ENCODE measurements around the gene PCID2. TPM values are rescaled to one million over a fixed set of nuclear protein-coding genes. Genes with fewer than 3 reads are reported as not detected.

The PCID2 gene
- total and polyA plus RNA-seq, 2 donors (not counting 1 experiment from before 2014, with no cell fraction given) = 52.2 to 61.1 TPM

DNA sequence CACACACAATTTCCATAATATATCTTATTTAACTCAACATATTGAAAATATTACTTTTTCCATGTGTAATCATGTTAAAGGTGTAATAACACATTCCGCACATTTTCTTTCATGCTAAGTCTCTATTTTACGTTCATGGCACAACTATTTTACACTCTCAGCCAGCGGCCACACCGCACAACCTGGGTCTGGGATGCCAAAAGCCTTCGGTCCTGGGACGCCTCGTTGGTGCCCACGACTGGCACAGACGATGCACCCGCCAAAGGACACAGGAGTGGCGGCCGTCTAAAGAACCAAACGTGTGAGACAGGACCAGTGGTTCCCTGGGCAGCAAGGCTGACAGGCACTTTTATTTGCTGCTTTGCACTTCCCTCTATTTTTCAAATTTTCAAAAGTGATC, 60.1 kb downstream of the PCID2 start:
- H3K27me3 Mint-ChIP-seq = peaks cover 19% of the 10 kb centered on the region
- H3K9me3 Mint-ChIP-seq (ENCODE audit: insufficient read depth) = no peaks in the 10 kb centered on the region
- H3K4me1 ChIP-seq (ENCODE audit: control insufficient read depth in 2 of 2, insufficient read depth in 2 of 2, low read length in 2 of 2) = peaks cover 17 to 20% of the 10 kb centered on the region in 2 donors
- H3K9ac ChIP-seq (ENCODE audit: low read length) = no peak overlapping the region
- ATAC-seq (ENCODE audit: low read depth) (no peak), DNase-seq (no peak)
- H3K36me3 ChIP-seq (replicated peaks in 1 of 2; ENCODE audit: control extremely low read depth in 1 of 2, control insufficient read depth in 1 of 2, extremely low read depth in 1 of 2, insufficient read depth in 2 of 2, low read length in 1 of 2) = no peaks in the 10 kb centered on the region
- no peak overlapping the region for H3K4me3 Mint-ChIP-seq
- H2AFZ ChIP-seq (ENCODE audit: insufficient read depth, low read depth, low read length, poor library complexity, severe bottlenecking) = no peak overlapping the region
- H3K27ac ChIP-seq (ENCODE audit: low read length in 2 of 2) = no peak overlapping the region
- no peak overlapping the region for H3K4me3 ChIP-seq (ENCODE audit: control extremely low read depth in 1 of 5, extremely low read depth in 1 of 5, insufficient read depth in 1 of 5, low read depth in 2 of 5, low read length in 4 of 5)
- H3K79me2 ChIP-seq (ENCODE audit: control insufficient read depth, insufficient read depth, low read length) = no peaks in the 10 kb centered on the region
- intact Hi-C loops (cut with micrococcal nuclease) = no loop called here
- POLR2A ChIA-PET = no interaction called here
- TF ChIP-seq, protein P1, sequence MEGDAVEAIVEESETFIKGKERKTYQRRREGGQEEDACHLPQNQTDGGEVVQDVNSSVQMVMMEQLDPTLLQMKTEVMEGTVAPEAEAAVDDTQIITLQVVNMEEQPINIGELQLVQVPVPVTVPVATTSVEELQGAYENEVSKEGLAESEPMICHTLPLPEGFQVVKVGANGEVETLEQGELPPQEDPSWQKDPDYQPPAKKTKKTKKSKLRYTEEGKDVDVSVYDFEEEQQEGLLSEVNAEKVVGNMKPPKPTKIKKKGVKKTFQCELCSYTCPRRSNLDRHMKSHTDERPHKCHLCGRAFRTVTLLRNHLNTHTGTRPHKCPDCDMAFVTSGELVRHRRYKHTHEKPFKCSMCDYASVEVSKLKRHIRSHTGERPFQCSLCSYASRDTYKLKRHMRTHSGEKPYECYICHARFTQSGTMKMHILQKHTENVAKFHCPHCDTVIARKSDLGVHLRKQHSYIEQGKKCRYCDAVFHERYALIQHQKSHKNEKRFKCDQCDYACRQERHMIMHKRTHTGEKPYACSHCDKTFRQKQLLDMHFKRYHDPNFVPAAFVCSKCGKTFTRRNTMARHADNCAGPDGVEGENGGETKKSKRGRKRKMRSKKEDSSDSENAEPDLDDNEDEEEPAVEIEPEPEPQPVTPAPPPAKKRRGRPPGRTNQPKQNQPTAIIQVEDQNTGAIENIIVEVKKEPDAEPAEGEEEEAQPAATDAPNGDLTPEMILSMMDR (IDR thresholded peaks at IDR 0.05) = no peak
- TF ChIP-seq EZH2 (IDR thresholded peaks at IDR 0.05; ENCODE audit: borderline replicate concordance, insufficient read depth, low read depth, low read length, poor library complexity, severe bottlenecking) = no peak
- peaks cover 0 to 14% (median 0%) of the 10 kb centered on the region in 3 donors for H3K9me3 ChIP-seq (ENCODE audit: control extremely low read depth in 1 of 3, control insufficient read depth in 2 of 3, insufficient read depth in 1 of 3, low read length in 2 of 3)
- H3K4me1 Mint-ChIP-seq = peaks cover 12% of the 10 kb centered on the region
- peaks cover 0 to 38% (median 11%) of the 10 kb centered on the region in 4 experiments for H3K27me3 ChIP-seq (replicated peaks in 1 of 4; ENCODE audit: control extremely low read depth in 1 of 4, control insufficient read depth in 3 of 4, insufficient read depth in 4 of 4, low read length in 3 of 4)
- H3K4me2 ChIP-seq (replicated peaks; ENCODE audit: low read depth, low read length, poor library complexity, severe bottlenecking) = no peak overlapping the region
- CTCF ChIA-PET = no interaction called here
- H3K27ac Mint-ChIP-seq = no peak overlapping the region
- 98% methylated on average over 12 of the region's 13 CpGs for WGBS (ENCODE audit: insufficient coverage)
- H4K20me1 ChIP-seq (ENCODE audit: control insufficient read depth, insufficient read depth, low read length, poor library complexity, severe bottlenecking) = no peaks in the 10 kb centered on the region

DNA sequence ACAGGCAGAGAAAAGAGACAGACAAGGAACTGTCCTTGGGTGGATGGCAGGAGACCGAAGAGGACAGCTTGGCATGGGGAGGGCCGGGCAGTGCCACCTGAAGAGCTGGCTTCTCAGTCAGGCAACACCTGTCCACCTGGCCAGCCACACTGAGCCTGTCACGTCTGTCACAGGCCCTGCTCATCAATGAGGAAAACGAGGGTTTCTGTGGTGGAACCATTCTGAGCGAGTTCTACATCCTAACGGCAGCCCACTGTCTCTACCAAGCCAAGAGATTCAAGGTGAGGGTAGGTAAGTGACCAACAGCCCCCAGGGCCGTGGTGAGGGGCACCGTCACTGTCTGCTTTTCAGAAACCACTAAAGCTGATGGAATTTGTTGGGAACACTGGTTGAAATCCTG, 61.3 kb downstream of the PCID2 start:
- intact Hi-C loops (cut with micrococcal nuclease) = no loop called here
- Histone ChIP-seq H3K36me3 (replicated peaks in 1 of 2; ENCODE audit: control extremely low read depth in 1 of 2, control insufficient read depth in 1 of 2, extremely low read depth in 1 of 2, insufficient read depth in 2 of 2, low read length in 1 of 2) (no peaks in the 10 kb centered on the region), H3K4me2 (replicated peaks; ENCODE audit: low read depth, low read length, poor library complexity, severe bottlenecking) (no peak overlapping the region), H3K9me3 (ENCODE audit: control extremely low read depth in 1 of 3, control insufficient read depth in 2 of 3, insufficient read depth in 1 of 3, low read length in 2 of 3) (peaks cover 0 to 14% (median 0%) of the 10 kb centered on the region in 3 donors), H3K79me2 (ENCODE audit: control insufficient read depth, insufficient read depth, low read length) (no peaks in the 10 kb centered on the region), H3K27me3 (replicated peaks in 1 of 4; ENCODE audit: control extremely low read depth in 1 of 4, control insufficient read depth in 3 of 4, insufficient read depth in 4 of 4, low read length in 3 of 4) (peaks cover 0 to 28% (median 8%) of the 10 kb centered on the region in 4 experiments), H4K20me1 (ENCODE audit: control insufficient read depth, insufficient read depth, low read length, poor library complexity, severe bottlenecking) (no peaks in the 10 kb centered on the region), H2AFZ (ENCODE audit: insufficient read depth, low read depth, low read length, poor library complexity, severe bottlenecking) (no peak overlapping the region), H3K4me3 (ENCODE audit: control extremely low read depth in 1 of 5, extremely low read depth in 1 of 5, insufficient read depth in 1 of 5, low read depth in 2 of 5, low read length in 4 of 5) (no peak overlapping the region), H3K27ac (ENCODE audit: low read length in 2 of 2) (no peak overlapping the region), H3K9ac (ENCODE audit: low read length) (no peak overlapping the region), H3K4me1 (ENCODE audit: control insufficient read depth in 2 of 2, insufficient read depth in 2 of 2, low read length in 2 of 2) (peaks cover 5 to 8% of the 10 kb centered on the region in 2 donors)
- 83% methylated on average over 4 of the region's 8 CpGs for WGBS (ENCODE audit: insufficient coverage)
- no peak for TF ChIP-seq EZH2 (IDR thresholded peaks at IDR 0.05; ENCODE audit: borderline replicate concordance, insufficient read depth, low read depth, low read length, poor library complexity, severe bottlenecking)
- TF ChIP-seq, protein P1 (IDR thresholded peaks at IDR 0.05) = no peak
- H3K27ac Mint-ChIP-seq = no peak overlapping the region
- H3K4me3 Mint-ChIP-seq = no peak overlapping the region
- POLR2A ChIA-PET = no interaction called here
- peaks cover 2% of the 10 kb centered on the region for H3K4me1 Mint-ChIP-seq
- no peak for DNase-seq
- H3K9me3 Mint-ChIP-seq (ENCODE audit: insufficient read depth) = no peaks in the 10 kb centered on the region
- CTCF ChIA-PET = no interaction called here
- no peak for ATAC-seq (ENCODE audit: low read depth)
- H3K27me3 Mint-ChIP-seq = peaks cover 22% of the 10 kb centered on the region
